Measurements from ENCODE around the gene MLXIP. TPM values are rescaled to one million over a fixed set of nuclear protein-coding genes. Genes with fewer than 3 reads are reported as not detected.

MLXIP gene
- total and polyA plus RNA-seq, 4 donors = 10.3 to 65.1 (median 44.4) TPM

GRCh38 chr12:122096014-122096413 lies 17.5 kb downstream of the MLXIP start:
- WGBS, 2 donors = 82 to 83% methylated on average over 9 of the region's 9 CpGs
- H3K27me3 ChIP-seq (ENCODE audit: control insufficient read depth in 1 of 2, insufficient read depth in 2 of 2, low read length in 1 of 2) = no peaks in the 10 kb centered on the region
- no peaks in the 10 kb centered on the region for H3K36me3 ChIP-seq (ENCODE audit: control insufficient read depth in 1 of 2, insufficient read depth in 2 of 2, low read length in 1 of 2)
- intact Hi-C loops (cut with DNase I) = no loop called here
- no peaks in the 10 kb centered on the region for H3K9me3 ChIP-seq (ENCODE audit: control insufficient read depth, low read length)
- DNase-seq = no peak
- H3K4me3 ChIP-seq (ENCODE audit: low read length in 2 of 2) = no peak overlapping the region
- no peak overlapping the region for H3K27ac ChIP-seq (ENCODE audit: low read depth in 1 of 2, low read length in 2 of 2)
- ATAC-seq (ENCODE audit: low FRiP score) = no peak
- no peaks in the 10 kb centered on the region for H3K4me1 ChIP-seq (ENCODE audit: control insufficient read depth in 1 of 2, insufficient read depth in 2 of 2, low read length in 2 of 2)

GRCh38 chr12:122096591-122097149 lies 18.1 kb downstream of the MLXIP start:
- Histone ChIP-seq H3K36me3 (ENCODE audit: control insufficient read depth in 1 of 2, insufficient read depth in 2 of 2, low read length in 1 of 2) (no peaks in the 10 kb centered on the region), H3K27ac (ENCODE audit: low read depth in 1 of 2, low read length in 2 of 2) (no peak overlapping the region), H3K27me3 (ENCODE audit: control insufficient read depth in 1 of 2, insufficient read depth in 2 of 2, low read length in 1 of 2) (no peaks in the 10 kb centered on the region), H3K4me1 (ENCODE audit: control insufficient read depth in 1 of 2, insufficient read depth in 2 of 2, low read length in 2 of 2) (no peaks in the 10 kb centered on the region), H3K9me3 (ENCODE audit: control insufficient read depth, low read length) (no peaks in the 10 kb centered on the region), H3K4me3 (ENCODE audit: low read length in 2 of 2) (no peak overlapping the region)
- intact Hi-C loops (cut with DNase I) = no loop called here
- ATAC-seq (ENCODE audit: low FRiP score) (no peak), DNase-seq (no peak)
- 81 to 82% methylated on average over 20 of the region's 20 CpGs for WGBS, 2 donors

- intact Hi-C loops (cut with DNase I) = no loop called here
- Histone ChIP-seq H3K27ac (ENCODE audit: low read depth in 1 of 2, low read length in 2 of 2) (peak overlapping the region in 1 of 2 donors; percentile 89), H3K36me3 (ENCODE audit: control insufficient read depth in 1 of 2, insufficient read depth in 2 of 2, low read length in 1 of 2) (no peaks in the 10 kb centered on the region), H3K9me3 (ENCODE audit: control insufficient read depth, low read length) (no peaks in the 10 kb centered on the region), H3K27me3 (ENCODE audit: control insufficient read depth in 1 of 2, insufficient read depth in 2 of 2, low read length in 1 of 2) (no peaks in the 10 kb centered on the region), H3K4me3 (ENCODE audit: low read length in 2 of 2) (no peak overlapping the region), H3K4me1 (ENCODE audit: control insufficient read depth in 1 of 2, insufficient read depth in 2 of 2, low read length in 2 of 2) (no peaks in the 10 kb centered on the region)
- ATAC-seq (ENCODE audit: low FRiP score) (peak; percentile 70), DNase-seq (no peak)
- 25 to 43% methylated on average over 2 of the region's 2 CpGs for WGBS, 2 donors
Measured at GRCh38 chr12:122097584-122097926, 19.0 kb downstream of the MLXIP start.

GRCh38 chr12:122097927-122098756 lies 19.6 kb downstream of the MLXIP start:
- intact Hi-C loops (cut with DNase I) = no loop called here
- WGBS, 2 donors = 5 to 9% methylated on average over 10 of the region's 10 CpGs
- Histone ChIP-seq H3K9me3 (ENCODE audit: control insufficient read depth, low read length) (no peaks in the 10 kb centered on the region), H3K4me1 (ENCODE audit: control insufficient read depth in 1 of 2, insufficient read depth in 2 of 2, low read length in 2 of 2) (no peaks in the 10 kb centered on the region), H3K27me3 (ENCODE audit: control insufficient read depth in 1 of 2, insufficient read depth in 2 of 2, low read length in 1 of 2) (no peaks in the 10 kb centered on the region), H3K36me3 (ENCODE audit: control insufficient read depth in 1 of 2, insufficient read depth in 2 of 2, low read length in 1 of 2) (no peaks in the 10 kb centered on the region), H3K27ac (ENCODE audit: low read depth in 1 of 2, low read length in 2 of 2) (peak overlapping the region in 1 of 2 donors; percentile 89), H3K4me3 (ENCODE audit: low read length in 2 of 2) (no peak overlapping the region)
- ATAC-seq (ENCODE audit: low FRiP score) = peak; percentile 86
- peak; percentile 83 to 86 for DNase-seq

GRCh38 chr12:122099280-122099749 lies 20.8 kb downstream of the MLXIP start:
- no peaks in the 10 kb centered on the region for H3K9me3 ChIP-seq (ENCODE audit: control insufficient read depth, low read length)
- intact Hi-C loops (cut with DNase I) = no loop called here
- DNase-seq (no peak), ATAC-seq (ENCODE audit: low FRiP score) (no peak)
- H3K4me3 ChIP-seq (ENCODE audit: low read length in 2 of 2) = no peak overlapping the region
- no peaks in the 10 kb centered on the region for H3K27me3 ChIP-seq (ENCODE audit: control insufficient read depth in 1 of 2, insufficient read depth in 2 of 2, low read length in 1 of 2)
- no peaks in the 10 kb centered on the region for H3K4me1 ChIP-seq (ENCODE audit: control insufficient read depth in 1 of 2, insufficient read depth in 2 of 2, low read length in 2 of 2)
- H3K36me3 ChIP-seq (ENCODE audit: control insufficient read depth in 1 of 2, insufficient read depth in 2 of 2, low read length in 1 of 2) = no peaks in the 10 kb centered on the region
- 95 to 97% methylated on average over 6 of the region's 6 CpGs for WGBS, 2 donors
- H3K27ac ChIP-seq (ENCODE audit: low read depth in 1 of 2, low read length in 2 of 2) = no peak overlapping the region

- Histone ChIP-seq H3K9me3 (ENCODE audit: control insufficient read depth, low read length) (no peaks in the 10 kb centered on the region), H3K27ac (ENCODE audit: low read depth in 1 of 2, low read length in 2 of 2) (no peak overlapping the region), H3K27me3 (ENCODE audit: control insufficient read depth in 1 of 2, insufficient read depth in 2 of 2, low read length in 1 of 2) (no peaks in the 10 kb centered on the region), H3K4me3 (ENCODE audit: low read length in 2 of 2) (no peak overlapping the region), H3K4me1 (ENCODE audit: control insufficient read depth in 1 of 2, insufficient read depth in 2 of 2, low read length in 2 of 2) (no peaks in the 10 kb centered on the region), H3K36me3 (ENCODE audit: control insufficient read depth in 1 of 2, insufficient read depth in 2 of 2, low read length in 1 of 2) (no peaks in the 10 kb centered on the region)
- WGBS, 2 donors = 84 to 87% methylated on average over 3 of the region's 3 CpGs
- intact Hi-C loops (cut with DNase I) = no loop called here
- no peak for DNase-seq
- no peak for ATAC-seq (ENCODE audit: low FRiP score)
Measured at GRCh38 chr12:122099856-122100255, 21.3 kb downstream of the MLXIP start.

GRCh38 chr12:122100568-122100967 lies 22.0 kb downstream of the MLXIP start:
- intact Hi-C loops (cut with DNase I) = no loop called here
- no peak overlapping the region for H3K27ac ChIP-seq (ENCODE audit: low read depth in 1 of 2, low read length in 2 of 2)
- 94 to 95% methylated on average over 1 of the region's 1 CpG for WGBS, 2 donors
- DNase-seq = no peak
- H3K36me3 ChIP-seq (ENCODE audit: control insufficient read depth in 1 of 2, insufficient read depth in 2 of 2, low read length in 1 of 2) = no peaks in the 10 kb centered on the region
- no peaks in the 10 kb centered on the region for H3K27me3 ChIP-seq (ENCODE audit: control insufficient read depth in 1 of 2, insufficient read depth in 2 of 2, low read length in 1 of 2)
- H3K9me3 ChIP-seq (ENCODE audit: control insufficient read depth, low read length) = no peaks in the 10 kb centered on the region
- ATAC-seq (ENCODE audit: low FRiP score) = no peak
- no peaks in the 10 kb centered on the region for H3K4me1 ChIP-seq (ENCODE audit: control insufficient read depth in 1 of 2, insufficient read depth in 2 of 2, low read length in 2 of 2)
- H3K4me3 ChIP-seq (ENCODE audit: low read length in 2 of 2) = no peak overlapping the region

GRCh38 chr12:122102331-122102730 lies 23.8 kb downstream of the MLXIP start:
- Histone ChIP-seq H3K27ac (ENCODE audit: low read depth in 1 of 2, low read length in 2 of 2) (no peak overlapping the region), H3K4me1 (ENCODE audit: control insufficient read depth in 1 of 2, insufficient read depth in 2 of 2, low read length in 2 of 2) (no peaks in the 10 kb centered on the region), H3K4me3 (ENCODE audit: low read length in 2 of 2) (no peak overlapping the region), H3K9me3 (ENCODE audit: control insufficient read depth, low read length) (no peaks in the 10 kb centered on the region), H3K27me3 (ENCODE audit: control insufficient read depth in 1 of 2, insufficient read depth in 2 of 2, low read length in 1 of 2) (no peaks in the 10 kb centered on the region), H3K36me3 (ENCODE audit: control insufficient read depth in 1 of 2, insufficient read depth in 2 of 2, low read length in 1 of 2) (no peaks in the 10 kb centered on the region)
- ATAC-seq (ENCODE audit: low FRiP score) = no peak
- WGBS, 2 donors = 91 to 94% methylated on average over 3 of the region's 3 CpGs
- DNase-seq = no peak
- intact Hi-C loops (cut with DNase I) = no loop called here

- intact Hi-C loops (cut with DNase I) = no loop called here
- no peaks in the 10 kb centered on the region for H3K4me1 ChIP-seq (ENCODE audit: control insufficient read depth in 1 of 2, insufficient read depth in 2 of 2, low read length in 2 of 2)
- WGBS, 2 donors = 77 to 84% methylated on average over 7 of the region's 7 CpGs
- ATAC-seq (ENCODE audit: low FRiP score) (no peak), DNase-seq (no peak)
- no peaks in the 10 kb centered on the region for H3K27me3 ChIP-seq (ENCODE audit: control insufficient read depth in 1 of 2, insufficient read depth in 2 of 2, low read length in 1 of 2)
- no peak overlapping the region for H3K4me3 ChIP-seq (ENCODE audit: low read length in 2 of 2)
- no peaks in the 10 kb centered on the region for H3K9me3 ChIP-seq (ENCODE audit: control insufficient read depth, low read length)
- no peaks in the 10 kb centered on the region for H3K36me3 ChIP-seq (ENCODE audit: control insufficient read depth in 1 of 2, insufficient read depth in 2 of 2, low read length in 1 of 2)
- no peak overlapping the region for H3K27ac ChIP-seq (ENCODE audit: low read depth in 1 of 2, low read length in 2 of 2)
Measured at GRCh38 chr12:122104844-122105243, 26.3 kb downstream of the MLXIP start.
